Mucosa of descending colon (tissue), 3 donors: ENCODE results near the gene EFHD1. TPM values are rescaled to one million over a fixed set of nuclear protein-coding genes. Genes with fewer than 3 reads are reported as not detected.

Experiments
- ATAC-seq: fragments of 200-7000 bp; cut with Tn5 transposase; one replicate; pipeline ENCODE4 v1.9.1; 2020; ENCODE audit warnings: mild to moderate bottlenecking, moderate library complexity
- DNase-seq, 3 donors: peaks; one replicate each; pipeline ENCODE4 v3.0.0-alpha.2; 2020
- H3K36me3 ChIP-seq: fragments of 200-600 bp; one replicate; pipeline ENCODE4 v1.8.0; 2021; ENCODE audit warnings: low read depth, mild to moderate bottlenecking
- H3K4me1 ChIP-seq: fragments of 200-600 bp; one replicate; pipeline ENCODE4 v1.8.0; 2021; ENCODE audit warnings: low read depth, mild to moderate bottlenecking
- H3K4me3 ChIP-seq: fragments of 200-600 bp; one replicate; pipeline ENCODE4 v1.8.0; 2021; ENCODE audit warnings: mild to moderate bottlenecking
- H3K9me3 ChIP-seq: fragments of 200-600 bp; one replicate; pipeline ENCODE4 v1.8.0; 2021; ENCODE audit warnings: mild to moderate bottlenecking
- CTCF ChIP-seq: fragments of 200-600 bp; IDR thresholded peaks from one replicate; pipeline ENCODE4 v1.8.0; 2022; ENCODE audit warnings: antibody characterized with exemption, mild to moderate bottlenecking
- intact Hi-C, 2 donors: fragments of 100-400 bp; cut with DNase I in 1 of 2; cut with micrococcal nuclease in 1 of 2; formaldehyde crosslinking; loops; one replicate each; pipeline versions ENCODE4 v1.11.0 to v1.11.1; 2022; cut with DNase I, micrococcal nuclease
- total RNA-seq, 3 donors: library from RNA; stranded (reverse); fragmentation: NEBNext Ultra II Directional in 2 of 3; extraction: Animal tissue kit (Norgen Biotek cat#: 25700) in 2 of 3; gene quantifications; one replicate each; pipeline versions ENCODE4 v1.2.1 to v1.2.4, GENCODE V29; 2021 to 2023
- donor health status: DM: no; HTN: no; CAD: no; lungs with moderate emphysema.
- donor health status: DM: no; HTN: no; CAD: no.
- donor health status: DM: no; HTN: yes; CAD: no.

The EFHD1 gene
- total RNA-seq, 3 donors from 2014 or later = 2.2 to 4.8 (median 4.6) TPM

- DNase-seq = no peak
- H3K4me1 ChIP-seq = peaks cover 8% of the 10 kb centered on the region
- ATAC-seq = no peak
These were observed 35.1 kb upstream of the EFHD1 start for GRCh38 chr2:232598293-232598692.

GRCh38 chr2:232600053-232600773 is 33.2 kb upstream of the EFHD1 start:
- H3K9me3 ChIP-seq = no peaks in the 10 kb centered on the region
- no peak for DNase-seq
- ATAC-seq = no peak
- H3K4me3 ChIP-seq = no peak overlapping the region
- intact Hi-C loops = no loop called here
- H3K4me1 ChIP-seq = no peaks in the 10 kb centered on the region
- no peaks in the 10 kb centered on the region for H3K36me3 ChIP-seq
- no peak for TF ChIP-seq CTCF

More at GRCh38 chr2:232598293-232598692, 35.1 kb upstream of the EFHD1 start:
- Histone ChIP-seq H3K4me3 (no peak overlapping the region), H3K36me3 (no peaks in the 10 kb centered on the region), H3K9me3 (no peaks in the 10 kb centered on the region)
- intact Hi-C loops = no loop called here
- TF ChIP-seq CTCF = no peak

- DNase-seq (no peak), ATAC-seq (no peak)
- intact Hi-C loops = no loop called here
- Histone ChIP-seq H3K9me3 (no peaks in the 10 kb centered on the region), H3K4me3 (no peak overlapping the region), H3K36me3 (no peaks in the 10 kb centered on the region), H3K4me1 (no peaks in the 10 kb centered on the region)
- TF ChIP-seq CTCF = no peak
These were observed 30.1 kb upstream of the EFHD1 start for GRCh38 chr2:232603283-232603682.

GRCh38 chr2:232604535-232604934 is 28.9 kb upstream of the EFHD1 start:
- Histone ChIP-seq H3K4me1 (no peaks in the 10 kb centered on the region), H3K9me3 (no peaks in the 10 kb centered on the region), H3K4me3 (no peak overlapping the region), H3K36me3 (no peaks in the 10 kb centered on the region)
- ATAC-seq (no peak), DNase-seq (no peak)
- intact Hi-C loops = no loop called here
- no peak for TF ChIP-seq CTCF

GRCh38 chr2:232607011-232607410 is 26.4 kb upstream of the EFHD1 start:
- Histone ChIP-seq H3K36me3 (no peaks in the 10 kb centered on the region), H3K4me1 (no peaks in the 10 kb centered on the region), H3K4me3 (no peak overlapping the region), H3K9me3 (no peaks in the 10 kb centered on the region)
- ATAC-seq (no peak), DNase-seq (peak in 1 of 3 donors; percentile 42)
- intact Hi-C loops = no loop called here
- no peak for TF ChIP-seq CTCF
